Measurements from ENCODE around the gene KRTAP10-11.
"Not testable (repeated sequence)": the region's sequence is repeated elsewhere in the genome, so short reads cannot be mapped to it uniquely, and the experiment has no call there.

KRTAP10-11 gene, protein sequence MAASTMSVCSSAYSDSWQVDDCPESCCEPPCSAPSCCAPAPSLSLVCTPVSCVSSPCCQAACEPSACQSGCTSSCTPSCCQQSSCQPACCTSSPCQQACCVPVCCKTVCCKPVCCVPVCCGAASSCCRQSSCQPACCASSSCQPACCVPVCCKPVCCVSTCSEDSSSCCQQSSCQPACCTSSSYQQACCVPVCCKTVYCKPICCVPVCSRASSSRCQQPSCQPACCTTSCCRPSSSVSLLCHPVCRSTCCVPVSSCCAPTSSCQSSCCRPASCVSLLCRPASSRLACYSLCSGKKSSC

DNA sequence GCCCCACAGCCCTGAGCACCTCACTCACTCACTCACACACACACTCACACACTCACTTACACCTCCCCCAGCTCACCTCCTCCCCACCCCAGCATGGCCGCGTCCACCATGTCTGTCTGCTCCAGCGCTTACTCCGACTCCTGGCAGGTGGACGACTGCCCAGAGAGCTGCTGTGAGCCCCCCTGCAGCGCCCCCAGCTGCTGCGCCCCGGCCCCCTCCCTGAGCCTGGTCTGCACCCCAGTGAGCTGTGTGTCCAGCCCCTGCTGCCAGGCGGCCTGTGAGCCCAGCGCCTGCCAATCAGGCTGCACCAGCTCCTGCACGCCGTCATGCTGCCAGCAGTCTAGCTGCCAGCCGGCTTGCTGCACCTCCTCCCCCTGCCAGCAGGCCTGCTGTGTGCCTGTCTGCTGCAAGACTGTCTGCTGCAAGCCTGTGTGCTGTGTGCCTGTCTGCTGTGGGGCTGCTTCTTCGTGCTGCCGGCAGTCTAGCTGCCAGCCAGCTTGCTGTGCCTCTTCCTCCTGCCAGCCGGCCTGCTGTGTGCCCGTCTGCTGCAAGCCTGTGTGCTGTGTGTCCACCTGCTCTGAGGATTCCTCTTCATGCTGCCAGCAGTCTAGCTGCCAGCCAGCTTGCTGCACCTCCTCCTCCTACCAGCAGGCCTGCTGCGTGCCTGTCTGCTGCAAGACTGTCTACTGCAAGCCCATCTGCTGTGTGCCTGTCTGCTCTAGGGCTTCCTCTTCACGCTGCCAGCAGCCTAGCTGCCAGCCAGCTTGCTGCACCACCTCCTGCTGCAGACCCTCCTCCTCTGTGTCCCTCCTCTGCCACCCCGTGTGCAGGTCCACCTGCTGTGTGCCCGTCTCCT, at the start of gene KRTAP10-11:
TSS of gene KRTAP10-11 (plus strand) at position 49 of the 856 bp plus-strand sequence. CDS start at position 94, 45 bp downstream.
- POLR2A ChIA-PET; H3K4me3 ChIP-seq (ENCODE audit: low read depth, low read length); CTCF ChIA-PET; DNase-seq (ENCODE audit: low read depth, low spot score): not testable (repeated sequence)

DNA sequence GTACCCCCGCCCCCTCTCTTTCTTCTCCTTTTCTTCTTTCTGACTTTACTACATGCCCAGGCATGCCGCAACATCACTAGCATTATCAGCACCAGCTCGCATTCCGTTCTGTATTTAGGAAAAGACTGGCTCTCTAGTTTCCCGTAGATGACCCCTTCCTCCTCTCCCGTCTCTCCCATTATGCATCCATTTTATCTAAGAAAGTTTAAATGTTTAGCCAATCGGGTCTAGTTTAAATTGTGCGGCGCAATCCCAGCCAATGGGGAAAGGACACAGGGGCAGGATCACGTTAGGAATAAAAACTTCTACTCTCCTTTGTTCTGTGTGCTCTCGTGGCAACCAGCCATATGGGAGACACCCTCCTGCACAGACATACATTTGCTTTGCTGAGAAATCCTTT, 48.2 kb upstream of the KRTAP10-11 start:
- TF ChIP-seq, protein P1, sequence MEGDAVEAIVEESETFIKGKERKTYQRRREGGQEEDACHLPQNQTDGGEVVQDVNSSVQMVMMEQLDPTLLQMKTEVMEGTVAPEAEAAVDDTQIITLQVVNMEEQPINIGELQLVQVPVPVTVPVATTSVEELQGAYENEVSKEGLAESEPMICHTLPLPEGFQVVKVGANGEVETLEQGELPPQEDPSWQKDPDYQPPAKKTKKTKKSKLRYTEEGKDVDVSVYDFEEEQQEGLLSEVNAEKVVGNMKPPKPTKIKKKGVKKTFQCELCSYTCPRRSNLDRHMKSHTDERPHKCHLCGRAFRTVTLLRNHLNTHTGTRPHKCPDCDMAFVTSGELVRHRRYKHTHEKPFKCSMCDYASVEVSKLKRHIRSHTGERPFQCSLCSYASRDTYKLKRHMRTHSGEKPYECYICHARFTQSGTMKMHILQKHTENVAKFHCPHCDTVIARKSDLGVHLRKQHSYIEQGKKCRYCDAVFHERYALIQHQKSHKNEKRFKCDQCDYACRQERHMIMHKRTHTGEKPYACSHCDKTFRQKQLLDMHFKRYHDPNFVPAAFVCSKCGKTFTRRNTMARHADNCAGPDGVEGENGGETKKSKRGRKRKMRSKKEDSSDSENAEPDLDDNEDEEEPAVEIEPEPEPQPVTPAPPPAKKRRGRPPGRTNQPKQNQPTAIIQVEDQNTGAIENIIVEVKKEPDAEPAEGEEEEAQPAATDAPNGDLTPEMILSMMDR (IDR thresholded peaks at IDR 0.05; ENCODE audit: insufficient read depth, low read length, missing control alignments): no peak
- ChIA-PET POLR2A (no interaction called here), CTCF (no interaction called here)
- no peak overlapping the region for H3K4me3 ChIP-seq (ENCODE audit: low read depth, low read length)
- DNase-seq (ENCODE audit: low read depth, low spot score): no peak

DNA sequence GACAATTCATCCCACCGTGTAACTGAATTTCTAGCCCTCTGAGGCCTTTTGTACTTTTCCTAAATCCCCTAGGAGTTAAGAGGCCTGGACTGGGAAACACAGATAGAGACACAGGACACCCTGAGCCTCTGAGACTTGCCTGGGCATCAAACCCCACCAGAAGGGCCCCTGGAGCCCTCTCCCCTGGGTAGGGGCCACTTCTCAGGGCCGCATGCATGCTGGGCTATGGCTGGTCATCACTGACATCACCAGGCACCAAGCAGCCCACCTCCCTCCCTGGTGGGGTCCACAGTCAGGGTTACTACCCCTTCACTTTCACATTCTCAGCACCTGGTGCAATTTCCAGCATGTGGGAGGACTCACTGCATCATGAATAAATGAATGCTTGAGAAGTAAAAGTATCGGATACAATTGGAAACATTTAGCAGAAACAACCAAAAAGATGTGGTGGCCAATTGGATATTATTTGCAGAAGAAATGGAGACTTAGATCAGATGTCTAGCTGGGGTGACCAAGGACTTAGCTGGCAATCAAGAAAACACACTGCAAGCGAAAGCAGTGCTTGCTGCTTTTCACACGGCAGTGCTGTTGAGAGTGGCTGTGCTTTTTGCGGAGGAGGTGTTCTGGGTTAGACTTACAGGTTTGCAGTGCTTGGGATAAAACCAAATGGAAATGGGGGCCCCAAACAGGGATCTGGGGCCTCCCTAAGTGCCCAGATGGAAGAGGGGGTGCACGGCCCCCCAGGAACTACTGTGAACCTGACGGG, 46.8 kb upstream of the KRTAP10-11 start:
- no peak overlapping the region for H3K4me3 ChIP-seq (ENCODE audit: low read depth, low read length)
- no peak for DNase-seq (ENCODE audit: low read depth, low spot score)
- ChIA-PET CTCF (no interaction called here), POLR2A (no interaction called here)
- TF ChIP-seq, protein P1 (IDR thresholded peaks at IDR 0.05; ENCODE audit: insufficient read depth, low read length, missing control alignments): no peak

DNA sequence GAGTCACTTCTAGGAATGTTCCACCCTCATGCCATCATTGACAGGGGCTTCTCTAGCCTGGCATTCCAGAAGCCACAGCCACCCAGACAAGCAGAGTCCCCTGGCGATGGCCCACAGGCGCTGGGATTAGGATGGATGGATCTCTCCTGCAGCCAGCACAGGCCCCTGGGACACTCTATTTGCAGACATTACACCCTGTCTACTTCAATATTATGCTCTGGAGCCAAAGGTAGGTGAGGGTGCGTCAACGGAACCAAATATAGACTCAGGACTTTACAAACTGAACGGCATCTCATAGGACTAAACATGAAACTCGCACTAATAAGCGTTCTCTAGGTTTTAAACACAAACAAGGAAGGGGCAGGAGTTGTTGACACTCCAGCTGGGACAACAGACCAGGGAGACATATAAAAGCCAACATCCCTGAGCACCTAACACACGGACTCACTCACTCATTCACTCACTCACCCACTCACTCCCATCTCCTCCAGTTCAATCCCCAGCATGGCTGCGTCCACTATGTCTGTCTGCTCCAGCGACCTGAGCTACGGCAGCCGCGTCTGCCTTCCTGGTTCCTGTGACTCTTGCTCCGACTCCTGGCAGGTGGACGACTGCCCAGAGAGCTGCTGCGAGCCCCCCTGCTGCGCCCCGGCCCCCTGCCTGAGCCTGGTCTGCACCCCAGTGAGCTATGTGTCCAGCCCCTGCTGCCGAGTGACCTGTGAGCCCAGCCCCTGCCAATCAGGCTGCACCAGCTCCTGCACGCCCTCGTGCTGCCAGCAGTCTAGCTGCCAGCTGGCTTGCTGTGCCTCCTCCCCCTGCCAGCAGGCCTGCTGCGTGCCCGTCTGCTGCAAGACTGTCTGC, 45.9 kb upstream of the KRTAP10-11 start, which contains the start of gene KRTAP10-7:
TSS of gene KRTAP10-7 (plus strand) at position 480 of the 861 bp plus-strand sequence. CDS start at position 505, 25 bp downstream.
- H3K4me3 ChIP-seq (ENCODE audit: low read depth, low read length); CTCF ChIA-PET; POLR2A ChIA-PET; DNase-seq (ENCODE audit: low read depth, low spot score): not testable (repeated sequence)

DNA sequence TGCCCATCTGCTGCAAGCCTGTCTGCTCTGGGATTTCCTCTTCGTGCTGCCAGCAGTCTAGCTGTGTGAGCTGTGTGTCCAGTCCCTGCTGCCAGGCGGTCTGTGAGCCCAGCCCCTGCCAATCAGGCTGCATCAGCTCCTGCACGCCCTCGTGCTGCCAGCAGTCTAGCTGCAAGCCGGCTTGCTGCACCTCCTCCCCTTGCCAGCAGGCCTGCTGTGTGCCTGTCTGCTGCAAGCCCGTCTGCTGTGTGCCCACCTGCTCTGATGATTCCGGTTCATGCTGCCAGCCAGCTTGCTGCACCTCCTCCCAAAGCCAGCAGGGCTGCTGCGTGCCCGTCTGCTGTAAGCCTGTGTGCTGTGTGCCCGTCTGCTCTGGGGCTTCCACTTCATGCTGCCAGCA, 45.1 kb upstream of the KRTAP10-11 start:
- POLR2A ChIA-PET; H3K4me3 ChIP-seq (ENCODE audit: low read depth, low read length); CTCF ChIA-PET; DNase-seq (ENCODE audit: low read depth, low spot score): not testable (repeated sequence)

DNA sequence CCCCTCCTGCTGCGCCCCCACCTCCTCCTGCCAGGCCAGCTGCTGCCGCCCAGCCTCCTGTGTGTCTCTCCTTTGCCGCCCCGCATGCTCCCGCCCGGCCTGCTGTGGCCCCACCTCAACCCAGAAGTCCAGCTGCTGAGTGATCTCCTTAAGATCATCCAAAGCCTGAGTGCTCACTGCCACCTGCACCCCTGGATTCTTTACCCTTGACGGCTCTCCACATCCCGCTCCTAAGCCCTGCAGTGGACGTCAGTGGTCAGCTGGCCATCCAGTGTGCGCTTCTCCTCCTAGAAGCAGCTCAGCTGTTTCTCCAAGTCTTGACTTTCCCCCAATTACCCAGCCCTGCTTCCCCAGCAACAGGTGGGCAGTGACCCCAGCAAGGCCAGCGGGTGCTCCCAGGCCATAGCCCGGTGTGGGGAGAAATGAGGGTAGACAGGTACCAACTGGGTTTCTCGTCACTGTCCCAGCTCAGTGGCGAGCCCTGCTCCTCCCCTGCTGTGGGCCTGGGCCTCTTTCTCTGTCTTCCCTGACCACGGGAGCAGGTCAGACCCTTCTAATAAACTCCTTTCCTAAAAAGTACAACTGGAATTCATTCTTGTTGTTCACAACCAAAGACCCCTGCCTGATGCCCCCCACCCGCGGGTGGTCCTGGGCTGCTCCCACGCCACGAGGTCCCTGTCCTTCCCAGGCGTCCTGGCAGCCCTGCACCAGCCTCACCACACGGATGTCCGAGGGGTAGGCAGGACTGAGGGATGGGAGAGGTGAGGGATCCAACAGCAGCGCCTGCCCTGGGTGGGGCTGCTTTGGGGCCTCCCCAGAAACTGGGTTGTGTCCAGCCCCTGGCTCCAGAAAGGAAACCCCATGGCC, 44.4 kb upstream of the KRTAP10-11 start:
- CTCF ChIA-PET: no interaction called here
- POLR2A ChIA-PET: no interaction called here
- no peak overlapping the region for H3K4me3 ChIP-seq (ENCODE audit: low read depth, low read length)
- DNase-seq (ENCODE audit: low read depth, low spot score): no peak
- TF ChIP-seq, protein P1 (IDR thresholded peaks at IDR 0.05; ENCODE audit: insufficient read depth, low read length, missing control alignments): no peak

DNA sequence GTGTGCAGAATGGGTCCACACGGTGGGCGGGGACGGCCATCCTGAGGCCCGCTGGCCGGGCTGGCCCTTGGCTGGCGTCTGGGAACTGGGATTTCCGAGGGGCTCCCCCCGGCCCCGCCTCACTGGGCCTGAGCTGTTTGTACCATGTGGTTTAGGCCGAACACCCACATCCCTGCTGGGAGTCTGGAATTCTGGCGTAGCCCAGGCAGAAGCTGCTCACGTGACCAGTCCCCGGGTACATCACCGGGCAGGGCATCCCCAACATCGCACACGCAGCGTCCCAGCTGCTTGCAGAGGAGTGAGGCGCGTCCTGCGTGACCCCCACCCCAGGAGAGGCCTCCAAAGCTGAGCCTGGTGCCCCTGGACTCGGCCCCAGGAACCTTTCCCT, 43.8 kb upstream of the KRTAP10-11 start:
- DNase-seq (ENCODE audit: low read depth, low spot score): no peak
- no peak overlapping the region for H3K4me3 ChIP-seq (ENCODE audit: low read depth, low read length)
- ChIA-PET POLR2A (no interaction called here), CTCF (no interaction called here)
- TF ChIP-seq, protein P1 (IDR thresholded peaks at IDR 0.05; ENCODE audit: insufficient read depth, low read length, missing control alignments): no peak

All from AG04449 (cell line).